Measurements from ENCODE around the gene GLDC. TPM values are rescaled to one million over a fixed set of nuclear protein-coding genes. Genes with fewer than 3 reads are reported as not detected.

Gene GLDC
- total RNA-seq, 2 donors from 2014 or later = 8.9 to 38.8 TPM

- H3K9ac ChIP-seq (ENCODE audit: extremely low read depth, low read length, poor library complexity, severe bottlenecking) = no peak overlapping the region
- TF ChIP-seq, protein P1, sequence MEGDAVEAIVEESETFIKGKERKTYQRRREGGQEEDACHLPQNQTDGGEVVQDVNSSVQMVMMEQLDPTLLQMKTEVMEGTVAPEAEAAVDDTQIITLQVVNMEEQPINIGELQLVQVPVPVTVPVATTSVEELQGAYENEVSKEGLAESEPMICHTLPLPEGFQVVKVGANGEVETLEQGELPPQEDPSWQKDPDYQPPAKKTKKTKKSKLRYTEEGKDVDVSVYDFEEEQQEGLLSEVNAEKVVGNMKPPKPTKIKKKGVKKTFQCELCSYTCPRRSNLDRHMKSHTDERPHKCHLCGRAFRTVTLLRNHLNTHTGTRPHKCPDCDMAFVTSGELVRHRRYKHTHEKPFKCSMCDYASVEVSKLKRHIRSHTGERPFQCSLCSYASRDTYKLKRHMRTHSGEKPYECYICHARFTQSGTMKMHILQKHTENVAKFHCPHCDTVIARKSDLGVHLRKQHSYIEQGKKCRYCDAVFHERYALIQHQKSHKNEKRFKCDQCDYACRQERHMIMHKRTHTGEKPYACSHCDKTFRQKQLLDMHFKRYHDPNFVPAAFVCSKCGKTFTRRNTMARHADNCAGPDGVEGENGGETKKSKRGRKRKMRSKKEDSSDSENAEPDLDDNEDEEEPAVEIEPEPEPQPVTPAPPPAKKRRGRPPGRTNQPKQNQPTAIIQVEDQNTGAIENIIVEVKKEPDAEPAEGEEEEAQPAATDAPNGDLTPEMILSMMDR (conservative IDR thresholded peaks at IDR 0.05) = no peak
- H3K27ac ChIP-seq (ENCODE audit: low read depth, low read length) = no peak overlapping the region
- Mint-ChIP-seq H3K4me3 (no peak overlapping the region), H3K9me3 (no peaks in the 10 kb centered on the region), H3K27ac (no peak overlapping the region), H3K4me1 (peaks cover 5% of the 10 kb centered on the region), H3K36me3 (ENCODE audit: low read depth) (peaks cover 18% of the 10 kb centered on the region), H3K27me3 (ENCODE audit: insufficient read depth) (no peaks in the 10 kb centered on the region)
- H3K4me3 ChIP-seq (ENCODE audit: low read length) = no peak overlapping the region
- no peak for DNase-seq
- no peaks in the 10 kb centered on the region for H3K9me3 ChIP-seq (ENCODE audit: control insufficient read depth, low read length)
- no peaks in the 10 kb centered on the region for H3K27me3 ChIP-seq (ENCODE audit: control insufficient read depth, insufficient read depth, low read length, poor library complexity, severe bottlenecking)
- 100% methylated on average over 3 of the region's 3 CpGs for WGBS, 2 experiments (ENCODE audit: insufficient coverage in 1 of 2, insufficient read length in 1 of 2)
- H3K4me1 ChIP-seq (ENCODE audit: control insufficient read depth, insufficient read depth, low read length) = no peaks in the 10 kb centered on the region
- no peaks in the 10 kb centered on the region for H3K36me3 ChIP-seq (ENCODE audit: control insufficient read depth, insufficient read depth, low read length)
These were observed 109.9 kb downstream of the GLDC start for GRCh38 chr9:6535594-6535993.

DNA sequence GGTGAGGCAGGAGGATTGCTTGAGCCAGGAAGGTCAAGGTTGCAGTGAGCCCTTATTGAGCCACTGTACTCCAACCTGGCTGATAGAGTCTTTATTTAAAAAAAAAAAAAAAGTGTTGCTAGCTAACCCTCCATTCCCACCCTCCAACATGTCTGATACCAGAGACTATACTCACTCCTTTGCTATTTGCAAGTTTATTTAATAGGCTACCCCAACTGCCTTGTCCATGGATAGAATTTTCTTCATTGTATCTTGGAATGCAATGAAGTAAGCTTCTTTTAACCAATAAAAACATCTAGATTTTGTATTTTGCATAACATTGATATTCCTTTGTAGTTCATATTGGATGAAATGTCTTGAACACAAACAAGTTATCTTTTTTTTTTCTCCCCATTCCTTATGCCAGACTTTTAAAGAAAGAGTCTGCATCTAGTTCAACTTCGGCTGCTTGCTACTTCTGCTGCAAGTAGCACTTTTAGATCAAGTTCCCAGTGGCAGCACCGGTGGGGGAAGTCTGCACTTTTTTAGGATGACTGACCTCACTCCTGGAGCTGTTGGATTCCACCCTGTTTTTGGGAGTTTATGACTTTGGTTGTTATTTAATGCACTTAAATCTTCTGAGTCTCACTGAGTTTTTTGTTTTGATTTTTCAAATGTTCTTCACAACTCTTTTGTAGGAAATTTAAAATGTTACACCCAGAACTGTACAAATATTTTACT lies 120.0 kb downstream of the GLDC start:
- TF ChIP-seq, protein P1 (conservative IDR thresholded peaks at IDR 0.05) = no peak
- peaks cover 21% of the 10 kb centered on the region for H3K36me3 Mint-ChIP-seq (ENCODE audit: low read depth)
- H3K27me3 Mint-ChIP-seq (ENCODE audit: insufficient read depth) = no peaks in the 10 kb centered on the region
- Histone ChIP-seq H3K9me3 (ENCODE audit: control insufficient read depth, low read length) (no peaks in the 10 kb centered on the region), H3K4me1 (ENCODE audit: control insufficient read depth, insufficient read depth, low read length) (no peaks in the 10 kb centered on the region), H3K4me3 (ENCODE audit: low read length) (no peak overlapping the region), H3K27me3 (ENCODE audit: control insufficient read depth, insufficient read depth, low read length, poor library complexity, severe bottlenecking) (no peaks in the 10 kb centered on the region), H3K27ac (ENCODE audit: low read depth, low read length) (no peak overlapping the region), H3K36me3 (ENCODE audit: control insufficient read depth, insufficient read depth, low read length) (no peaks in the 10 kb centered on the region), H3K9ac (ENCODE audit: extremely low read depth, low read length, poor library complexity, severe bottlenecking) (no peak overlapping the region)
- H3K4me1 Mint-ChIP-seq = no peaks in the 10 kb centered on the region
- WGBS, 2 experiments (ENCODE audit: insufficient coverage in 1 of 2, insufficient read length in 1 of 2) = 93% methylated on average over 2 of the region's 2 CpGs; no CpG with 5 or more reads in 1 of the 2 experiments
- peak overlapping the region; percentile 57 for H3K27ac Mint-ChIP-seq
- peaks cover 10% of the 10 kb centered on the region for H3K9me3 Mint-ChIP-seq
- no peak for DNase-seq
- H3K4me3 Mint-ChIP-seq = no peak overlapping the region

DNA sequence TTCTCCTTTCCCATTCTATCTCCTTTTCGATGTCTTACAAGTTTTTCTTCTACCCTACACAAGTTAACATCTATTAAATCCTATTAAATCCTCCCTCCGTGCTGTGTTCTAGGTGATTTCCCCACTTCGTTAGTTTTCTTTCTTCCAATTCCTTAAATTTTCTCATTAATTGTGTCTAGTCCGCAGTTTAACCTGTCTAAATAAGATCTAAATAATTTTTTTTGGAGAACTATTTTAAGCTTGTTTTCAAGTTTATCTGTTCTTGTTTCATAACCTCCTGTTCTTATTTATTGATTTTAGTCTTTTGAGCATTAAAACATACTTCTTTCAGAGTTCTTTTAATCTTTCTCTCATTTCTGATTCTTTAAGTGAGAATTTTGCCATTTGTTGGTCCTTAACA lies 123.3 kb downstream of the GLDC start:
- H3K27me3 Mint-ChIP-seq (ENCODE audit: insufficient read depth) = no peaks in the 10 kb centered on the region
- H3K9me3 Mint-ChIP-seq = peaks cover 19% of the 10 kb centered on the region
- WGBS, 2 experiments (ENCODE audit: insufficient coverage in 1 of 2, insufficient read length in 1 of 2) = 95 to 98% methylated on average over 2 to 4 of the region's 4 CpGs
- H3K4me3 ChIP-seq (ENCODE audit: low read length) = no peak overlapping the region
- no peak overlapping the region for H3K27ac Mint-ChIP-seq
- H3K27ac ChIP-seq (ENCODE audit: low read depth, low read length) = no peak overlapping the region
- TF ChIP-seq, protein P1 (conservative IDR thresholded peaks at IDR 0.05) = no peak
- no peak overlapping the region for H3K9ac ChIP-seq (ENCODE audit: extremely low read depth, low read length, poor library complexity, severe bottlenecking)
- H3K4me3 Mint-ChIP-seq = no peak overlapping the region
- no peaks in the 10 kb centered on the region for H3K4me1 Mint-ChIP-seq
- no peaks in the 10 kb centered on the region for H3K9me3 ChIP-seq (ENCODE audit: control insufficient read depth, low read length)
- peaks cover 34% of the 10 kb centered on the region for H3K36me3 Mint-ChIP-seq (ENCODE audit: low read depth)
- H3K27me3 ChIP-seq (ENCODE audit: control insufficient read depth, insufficient read depth, low read length, poor library complexity, severe bottlenecking) = no peaks in the 10 kb centered on the region
- peaks cover 3% of the 10 kb centered on the region for H3K36me3 ChIP-seq (ENCODE audit: control insufficient read depth, insufficient read depth, low read length)
- H3K4me1 ChIP-seq (ENCODE audit: control insufficient read depth, insufficient read depth, low read length) = no peaks in the 10 kb centered on the region
- DNase-seq = no peak
